H1 (cell line): ENCODE measurements around the gene GABRR1. TPM values are rescaled to one million over a fixed set of nuclear protein-coding genes. Genes with fewer than 3 reads are reported as not detected.

Experiments used
- CTCF ChIA-PET: fragments of 300-600 bp; sonication (Branson Sonifier 250); formaldehyde crosslinking; loops from one replicate; lab custom pipeline; 2021; ENCODE audit not compliant: partially characterized antibody; lab: Charles Lee
- POLR2A ChIA-PET: fragments of 300-600 bp; sonication (Branson Sonifier 250); formaldehyde crosslinking; loops from one replicate; lab custom pipeline; 2021; ENCODE audit warnings: inconsistent platforms; ENCODE audit not compliant: partially characterized antibody; lab: Charles Lee
- DNase-seq, 2 experiments: peaks; one replicate each; pipeline versions ENCODE4 v3.0.0 to v3.0.0-alpha.2; 2010 to 2022; ENCODE audit warnings: low spot score in 2 of 2, low read depth in 1 of 2, mixed read lengths in 1 of 2
- FAIRE-seq: peaks from 2 replicates; lab custom pipeline; 2011; peaks lifted over from hg19 to GRCh38; lab: Jason Lieb, UNC
- H2AFZ ChIP-seq: 2 replicates; pipeline ENCODE4 v1.8.1; 2012; ENCODE audit warnings: low read length, inconsistent platforms
- H2AK5ac ChIP-seq: 2 replicates; pipeline ENCODE4 v1.6.1; 2013; ENCODE audit warnings: low read depth, low read length
- H2BK120ac ChIP-seq: replicated peaks from 2 replicates; pipeline ENCODE3; 2013; ENCODE audit warnings: low read depth, low read length, inconsistent platforms
- H2BK12ac ChIP-seq: 2 replicates; pipeline ENCODE4 v1.6.1; 2013; ENCODE audit warnings: low read depth, low read length
- H2BK15ac ChIP-seq: 2 replicates; pipeline ENCODE4 v1.6.1; 2013; ENCODE audit warnings: low read length
- H2BK20ac ChIP-seq: 2 replicates; pipeline ENCODE4 v1.6.1; 2013; ENCODE audit warnings: low read length
- H2BK5ac ChIP-seq: 2 replicates; pipeline ENCODE4 v1.6.1; 2013; ENCODE audit warnings: low read depth, low read length
- H3K14ac ChIP-seq: 2 replicates; pipeline ENCODE4 v1.6.1; 2013; ENCODE audit warnings: inconsistent platforms; ENCODE audit not compliant: insufficient read length
- H3K18ac ChIP-seq: 2 replicates; pipeline ENCODE4 v1.6.1; 2013; ENCODE audit warnings: low read length; ENCODE audit errors: extremely low read depth
- H3K23ac ChIP-seq: 2 replicates; pipeline ENCODE4 v1.6.1; 2013; ENCODE audit warnings: inconsistent platforms; ENCODE audit not compliant: insufficient read length
- H3K23me2 ChIP-seq: 2 replicates; pipeline ENCODE4 v1.6.1; 2013; ENCODE audit warnings: low read depth, low read length
- H3K27ac ChIP-seq: 2 replicates; pipeline ENCODE4 v1.6.1; 2011; ENCODE audit warnings: low read depth, low read length, inconsistent platforms
- H3K27me3 ChIP-seq, 4 experiments: replicated peaks in 1 of 4; 1 replicate in 1 of 4; 2 replicates in 3 of 4; pipeline versions ENCODE4 v1.6.1 to v1.8.1; 2011 to 2013; ENCODE audit warnings: low read length in 3 of 4, mild to moderate bottlenecking in 3 of 4, inconsistent platforms in 2 of 4, mixed read lengths in 2 of 4, moderate library complexity in 1 of 4; ENCODE audit not compliant: control insufficient read depth in 3 of 4, insufficient read depth in 3 of 4; ENCODE audit errors: extremely low read depth in 1 of 4
- H3K36me3 ChIP-seq, 4 experiments: 2 replicates each; pipeline versions ENCODE4 v1.6.1 to v1.8.1; 2011 to 2013; ENCODE audit warnings: mild to moderate bottlenecking in 4 of 4, low read length in 3 of 4, moderate library complexity in 2 of 4, control low read depth in 1 of 4, inconsistent platforms in 1 of 4; ENCODE audit not compliant: insufficient read depth in 4 of 4, control insufficient read depth in 2 of 4
- H3K4ac ChIP-seq: replicated peaks from 2 replicates; pipeline ENCODE3; 2013; ENCODE audit warnings: low read length, low read depth, mixed read lengths, inconsistent platforms; ENCODE audit not compliant: insufficient read length
- H3K4me1 ChIP-seq, 4 experiments: replicated peaks in 1 of 4; 1 replicate in 1 of 4; 2 replicates in 3 of 4; pipeline versions ENCODE4 v1.6.1 to v1.8.1; 2011 to 2013; ENCODE audit warnings: low read length in 3 of 4, inconsistent platforms in 2 of 4, mixed read lengths in 1 of 4; ENCODE audit not compliant: insufficient read depth in 4 of 4, control insufficient read depth in 3 of 4
- H3K4me2 ChIP-seq, 2 experiments: 2 replicates each; pipeline versions ENCODE4 v1.6.1 to v1.8.1; 2011 to 2013; ENCODE audit warnings: low read depth in 2 of 2, low read length in 2 of 2, control low read depth in 1 of 2, inconsistent platforms in 1 of 2, mild to moderate bottlenecking in 1 of 2; ENCODE audit not compliant: insufficient read depth in 1 of 2
- H3K4me3 ChIP-seq, 4 experiments: fragments of 200-600, 300-600 bp in 1 of 4; sonication (generic), shearing (Covaris generic), sonication (Bioruptor Twin) in 1 of 4; 2 replicates each; pipeline versions ENCODE4 v1.5.1 to v1.8.1; 2011 to 2016; ENCODE audit warnings: low read length in 4 of 4, low read depth in 3 of 4, control low read depth in 2 of 4, inconsistent platforms in 2 of 4, mild to moderate bottlenecking in 2 of 4, mixed read lengths in 1 of 4, moderate library complexity in 1 of 4; ENCODE audit not compliant: insufficient read depth in 2 of 4; ENCODE audit errors: extremely low read depth in 1 of 4
- H3K56ac ChIP-seq: replicated peaks from 2 replicates; pipeline ENCODE3; 2013; ENCODE audit warnings: low read depth, mild to moderate bottlenecking, mixed read lengths, low read length, inconsistent platforms; ENCODE audit not compliant: insufficient read length
- H3K79me1 ChIP-seq: 2 replicates; pipeline ENCODE4 v1.6.1; 2013; ENCODE audit warnings: low read depth, low read length, control low read depth
- H3K79me2 ChIP-seq, 2 experiments: 2 replicates each; pipeline versions ENCODE4 v1.6.1 to v1.8.1; 2012 to 2013; ENCODE audit warnings: low read length in 2 of 2, mild to moderate bottlenecking in 2 of 2, inconsistent platforms in 1 of 2; ENCODE audit not compliant: insufficient read depth in 2 of 2, control insufficient read depth in 1 of 2
- H3K9ac ChIP-seq, 4 experiments: replicated peaks in 1 of 4; 1 replicate in 1 of 4; 2 replicates in 3 of 4; pipeline versions ENCODE4 v1.6.1 to v1.8.1; 2011 to 2013; ENCODE audit warnings: low read depth in 3 of 4, low read length in 3 of 4, control low read depth in 2 of 4, mild to moderate bottlenecking in 2 of 4, moderate library complexity in 2 of 4, inconsistent platforms in 1 of 4; ENCODE audit errors: extremely low read depth in 1 of 4
- H3K9me3 ChIP-seq, 2 experiments: 2 replicates each; pipeline versions ENCODE4 v1.6.1 to v1.8.1; 2012 to 2013; ENCODE audit warnings: mild to moderate bottlenecking in 2 of 2, moderate library complexity in 2 of 2, control low read depth in 1 of 2, inconsistent platforms in 1 of 2, low read depth in 1 of 2, low read length in 1 of 2, mixed read lengths in 1 of 2; ENCODE audit not compliant: insufficient read depth in 2 of 2
- H4K20me1 ChIP-seq, 2 experiments: replicated peaks in 1 of 2; 2 replicates each; pipeline versions ENCODE3 to v1.8.1; 2011 to 2013; ENCODE audit warnings: inconsistent platforms in 2 of 2, low read length in 2 of 2, mild to moderate bottlenecking in 1 of 2; ENCODE audit not compliant: insufficient read depth in 2 of 2, control insufficient read depth in 1 of 2
- H4K5ac ChIP-seq: 2 replicates; pipeline ENCODE4 v1.6.1; 2013; ENCODE audit warnings: low read length, low read depth, mixed read lengths, inconsistent platforms; ENCODE audit not compliant: insufficient read length
- H4K8ac ChIP-seq: 2 replicates; pipeline ENCODE4 v1.8.0; 2013; ENCODE audit warnings: mild to moderate bottlenecking, moderate library complexity, low read length, inconsistent platforms; ENCODE audit not compliant: insufficient read depth; ENCODE audit errors: extremely low read depth
- H4K91ac ChIP-seq: replicated peaks from 2 replicates; pipeline ENCODE3; 2013; ENCODE audit warnings: low read length, mixed read lengths, inconsistent platforms; ENCODE audit not compliant: insufficient read length
- CBX5 ChIP-seq: fragments of 300-800, 300-1000 bp; sonication (generic); IDR thresholded peaks from 2 replicates; pipeline ENCODE4 v1.7.1; 2016; ENCODE audit warnings: antibody characterized with exemption, low read length, low read depth
- EGR1 ChIP-seq: IDR thresholded peaks from 2 replicates; pipeline ENCODE4 v1.6.1; 2011; ENCODE audit warnings: low read depth, low read length, borderline replicate concordance
- KDM1A ChIP-seq: fragments of 200-600, 300-600 bp; sonication (generic); IDR thresholded peaks from 2 replicates; pipeline ENCODE4 v1.7.1; 2016; ENCODE audit warnings: mild to moderate bottlenecking, low read length, borderline replicate concordance
- WGBS, 2 experiments: shearing (Covaris generic) in 1 of 2; methylation state at CpG; one replicate each; pipeline versions ENCODE4 v1.1.6 to v1.1.7; 2013 to 2015; ENCODE audit warnings: low lambda C conversion rate in 2 of 2, mixed read lengths in 2 of 2, inconsistent platforms in 1 of 2, low coverage in 1 of 2, missing lambda C conversion rate in 1 of 2; ENCODE audit not compliant: insufficient replicate concordance in 2 of 2, insufficient coverage in 1 of 2, insufficient read length in 1 of 2; ENCODE audit errors: extremely low coverage in 1 of 2, missing lambda C conversion rate in 1 of 2; 5-methylcytosine and 5-hydroxymethylcytosine counted together
- polyA plus RNA-seq, 7 experiments: library from polyadenylated mRNA; depleted of rRNA in 3 of 7; stranded (reverse) in 5 of 7; unstranded in 2 of 7; fragments of >200 nt in 5 of 7; fragments of 200-250 nt in 2 of 7; gene quantifications; 1 replicate in 5 of 7; 2 replicates in 1 of 7; 4 replicates in 1 of 7; pipeline versions ENCODE4 v1.2.1 to v1.2.3, GENCODE V29; 2011 to 2013; ENCODE audit warnings: missing spikeins in 2 of 7, mixed read lengths in 2 of 7
- total RNA-seq: library from RNA; stranded (reverse); fragmentation: NEBNext Ultra II Directional; extraction: Animal tissue kit (Norgen Biotek cat#: 25700); gene quantifications from 2 replicates; pipeline ENCODE4 v1.2.1, GENCODE V29; 2021

The GABRR1 gene
- total and polyA plus RNA-seq, 2 of the 8 experiments (the other 6 are each of a cell fraction or from before 2014, with no cell fraction given): 0.60 to 0.63 TPM

DNA sequence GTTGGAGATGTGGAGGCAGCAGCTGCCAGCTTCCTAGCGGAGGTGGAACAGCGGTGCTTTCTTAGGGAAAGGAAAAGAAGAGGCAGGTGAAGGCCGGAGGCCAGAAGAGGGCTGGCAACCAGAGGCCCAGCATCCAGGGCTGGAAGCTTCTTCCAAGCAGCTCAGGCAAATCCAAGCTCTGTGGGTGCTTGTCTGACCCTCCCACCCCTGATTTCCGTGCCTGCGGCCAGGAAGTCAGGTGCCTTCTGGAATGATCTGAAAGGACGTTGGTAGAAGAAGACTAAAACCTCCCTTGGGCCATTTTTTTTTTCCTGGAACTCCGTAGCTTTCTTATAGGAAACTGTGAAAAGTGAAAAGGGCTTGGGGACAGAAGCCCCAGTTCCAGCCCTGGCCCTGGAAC, 33.1 kb upstream of the GABRR1 start:
- peak in 1 of 2 experiments; percentile 29 for DNase-seq
- H3K23ac ChIP-seq: no peak overlapping the region
- no peaks in the 10 kb centered on the region for H4K20me1 ChIP-seq
- no peak overlapping the region for H2BK15ac ChIP-seq
- POLR2A ChIA-PET: interaction anchor here (1.4 kb wide), 1 partner anchor 14 kb away, joined by 3 read pairs; no protein-coding TSS in a partner anchor
- H4K91ac ChIP-seq: no peak overlapping the region
- H3K4me3 ChIP-seq: no peak overlapping the region
- H4K5ac ChIP-seq: no peak overlapping the region
- H4K8ac ChIP-seq: no peak overlapping the region
- no peak overlapping the region for H2BK120ac ChIP-seq
- no peaks in the 10 kb centered on the region for H3K9me3 ChIP-seq
- H2BK12ac ChIP-seq: no peak overlapping the region
- no peak overlapping the region for H3K27ac ChIP-seq
- CTCF ChIA-PET: interaction anchor here (0.5 to 9.9 kb wide), 5 partner anchors 8 to 332 kb away, joined by 3 to 56 read pairs (median 7); no protein-coding TSS in a partner anchor
- WGBS, 2 experiments: 80% methylated on average over 7 of the region's 7 CpGs; no CpG with 5 or more reads in 1 of the 2 experiments
- H3K14ac ChIP-seq: no peak overlapping the region
- H3K4me1 ChIP-seq: no peaks in the 10 kb centered on the region
- H2BK5ac ChIP-seq: no peak overlapping the region
- H2AK5ac ChIP-seq: no peak overlapping the region
- H3K23me2 ChIP-seq: no peaks in the 10 kb centered on the region
- FAIRE-seq: no peak
- no peak overlapping the region for H2AFZ ChIP-seq
- H3K9ac ChIP-seq: no peak overlapping the region
- H3K27me3 ChIP-seq: peaks cover 0 to 2% (median under 1%) of the 10 kb centered on the region in 4 experiments; a peak in 1 of 7 replicates
- no peak overlapping the region for H3K4me2 ChIP-seq
- no peaks in the 10 kb centered on the region for H3K36me3 ChIP-seq
- H3K4ac ChIP-seq: no peak overlapping the region
- no peak overlapping the region for H3K56ac ChIP-seq
- H3K79me1 ChIP-seq: no peaks in the 10 kb centered on the region
- no peak for TF ChIP-seq EGR1
- TF ChIP-seq KDM1A: no peak
- no peak for TF ChIP-seq CBX5
- H3K79me2 ChIP-seq: no peaks in the 10 kb centered on the region
- no peak overlapping the region for H3K18ac ChIP-seq
- no peak overlapping the region for H2BK20ac ChIP-seq
